Thyroid gland (tissue), 4 donors: ENCODE measurements around the gene PPIL6. TPM values are rescaled to one million over a fixed set of nuclear protein-coding genes. Genes with fewer than 3 reads are reported as not detected.

Source experiments
- DNase-seq, 2 donors: peaks; one replicate each; pipeline ENCODE4 v3.0.0-alpha.2; 2019
- H3K27ac ChIP-seq, 3 donors: fragments of 200-600 bp; sonication (generic); 1 replicate in 2 of 3; 2 replicates in 1 of 3; pipeline ENCODE4 v1.5.1; 2016 to 2019; ENCODE audit warnings: mild to moderate bottlenecking in 1 of 3, moderate library complexity in 1 of 3
- H3K27me3 ChIP-seq: fragments of 200-600 bp; sonication (generic); one replicate; pipeline ENCODE4 v1.5.1; 2019
- H3K36me3 ChIP-seq, 2 donors: fragments of 200-600 bp; sonication (generic); one replicate each; pipeline ENCODE4 v1.5.1; 2016 to 2019
- H3K4me1 ChIP-seq, 2 donors: fragments of 200-600 bp; sonication (generic); one replicate each; pipeline ENCODE4 v1.5.1; 2017 to 2019
- H3K4me3 ChIP-seq, 3 donors: fragments of 200-600 bp; sonication (generic); replicated peaks in 1 of 3; 1 replicate in 2 of 3; 2 replicates in 1 of 3; pipeline ENCODE4 v1.5.1; 2016; ENCODE audit warnings: mild to moderate bottlenecking in 1 of 3
- H3K9me3 ChIP-seq: fragments of 200-600 bp; sonication (generic); one replicate; pipeline ENCODE4 v1.5.1; 2017
- CTCF ChIP-seq, 6 experiments: fragments of 200-600 bp in 3 of 6; fragments of 450-650 bp in 3 of 6; sonication (generic) in 3 of 6; IDR thresholded peaks; one replicate each; pipeline ENCODE4 v1.5.1; 2016 to 2019; ENCODE audit warnings: antibody characterized with exemption in 6 of 6, mild to moderate bottlenecking in 2 of 6, inconsistent platforms in 1 of 6, moderate library complexity in 1 of 6
- POLR2A ChIP-seq, 2 donors: fragments of 450-650 bp; IDR thresholded peaks; one replicate each; pipeline ENCODE4 v1.6.1; 2017; ENCODE audit warnings: antibody characterized with exemption in 2 of 2, mild to moderate bottlenecking in 2 of 2, moderate library complexity in 1 of 2
- WGBS, 2 donors: methylation state at CpG; one replicate each; pipeline ENCODE4 v1.1.5; 2017; 5-methylcytosine and 5-hydroxymethylcytosine counted together
- intact Hi-C: fragments of 100-400 bp; cut with DNase I; formaldehyde crosslinking; loops from one replicate; pipeline ENCODE4 v1.15.1; 2023
- total RNA-seq, 4 donors: library from RNA; depleted of rRNA; stranded (reverse); fragments of >200 nt; gene quantifications; one replicate each; pipeline ENCODE4 v1.2.3, GENCODE V29; 2016

PPIL6 gene
- total RNA-seq, 4 donors from 2014 or later = 20.1 to 31.2 (median 27.0) TPM

- TF ChIP-seq CTCF (IDR thresholded peaks at IDR 0.05) (no peak), POLR2A (IDR thresholded peaks at IDR 0.05) (peak in 1 of 2 donors; percentile 1)
Observed at GRCh38 chr6:109456111-109456583, 15.7 kb upstream of the PPIL6 start.

GRCh38 chr6:109455437-109456110, 15.1 kb upstream of the PPIL6 start, which contains the start of gene MICAL1:
TSS of gene MICAL1 (minus strand) at chr6:109455772. CDS start at chr6:109454196, 1,576 bp downstream.
- peak; percentile 67 to 70 for DNase-seq
- Histone ChIP-seq H3K27me3 (no peaks in the 10 kb centered on the region), H3K4me1 (peaks cover 17 to 43% of the 10 kb centered on the region in 2 donors), H3K36me3 (no peaks in the 10 kb centered on the region), H3K4me3 (peak within 1 kb of the TSS; percentile 33 to 60 (median 41)), H3K9me3 (no peaks in the 10 kb centered on the region), H3K27ac (peak within 1 kb of the TSS in 2 of 3 donors; percentile 52 to 71)
- intact Hi-C loops = no loop called here
- WGBS, 2 donors = 0 to 3% methylated on average over 5 to 29 of the region's 70 CpGs
- TF ChIP-seq CTCF (IDR thresholded peaks at IDR 0.05) = peak in 3 of 6 experiments; percentile 21 to 41 (median 32)
- peak in 1 of 2 donors; percentile 10 for TF ChIP-seq POLR2A (IDR thresholded peaks at IDR 0.05)

More at GRCh38 chr6:109456111-109456583, 15.7 kb upstream of the PPIL6 start:
- Histone ChIP-seq H3K36me3 (no peaks in the 10 kb centered on the region), H3K9me3 (no peaks in the 10 kb centered on the region), H3K4me1 (peaks cover 22 to 47% of the 10 kb centered on the region in 2 donors), H3K4me3 (peak overlapping the region; percentile 23 to 60 (median 33)), H3K27me3 (no peaks in the 10 kb centered on the region), H3K27ac (peak overlapping the region in 2 of 3 donors; percentile 52 to 71)
- intact Hi-C loops = no loop called here
- 15 to 21% methylated on average over 13 to 24 of the region's 38 CpGs for WGBS, 2 donors
- DNase-seq = peak; percentile 56 to 80

- 22 to 49% methylated on average over 21 to 28 of the region's 48 CpGs for WGBS, 2 donors
- intact Hi-C loops = no loop called here
- Histone ChIP-seq H3K27ac (peak overlapping the region in 2 of 3 donors; percentile 52 to 71), H3K4me1 (peaks cover 11 to 39% of the 10 kb centered on the region in 2 donors), H3K4me3 (peak overlapping the region; percentile 23 to 60 (median 41)), H3K9me3 (no peaks in the 10 kb centered on the region), H3K36me3 (no peaks in the 10 kb centered on the region), H3K27me3 (no peaks in the 10 kb centered on the region)
- peak in 1 of 2 donors; percentile 21 for DNase-seq
- no peak for TF ChIP-seq CTCF (IDR thresholded peaks at IDR 0.05)
Observed at GRCh38 chr6:109454496-109455436, 14.3 kb upstream of the PPIL6 start.

- no peak for DNase-seq
- no peak overlapping the region for H3K4me3 ChIP-seq
- H3K4me1 ChIP-seq = peaks cover 11 to 36% of the 10 kb centered on the region in 2 donors
- intact Hi-C loops = no loop called here
- H3K27me3 ChIP-seq = no peaks in the 10 kb centered on the region
- no peak for TF ChIP-seq CTCF (IDR thresholded peaks at IDR 0.05)
- TF ChIP-seq POLR2A (IDR thresholded peaks at IDR 0.05) = no peak
- H3K9me3 ChIP-seq = no peaks in the 10 kb centered on the region
- WGBS, 2 donors = 93 to 97% methylated on average over 23 to 27 of the region's 27 CpGs
- H3K36me3 ChIP-seq = no peaks in the 10 kb centered on the region
- no peak overlapping the region for H3K27ac ChIP-seq
Observed at GRCh38 chr6:109453594-109454495, 13.4 kb upstream of the PPIL6 start.
